ENCODE measurements around the gene COMMD1. TPM values are rescaled to one million over a fixed set of nuclear protein-coding genes. Genes with fewer than 3 reads are reported as not detected.

COMMD1 gene
- total RNA-seq, 2 experiments from 2014 or later = 11.5 to 13.2 TPM

GRCh38 chr2:62007555-62007954, 102.1 kb downstream of the COMMD1 start:
- Histone ChIP-seq H3K4me1 (ENCODE audit: insufficient read depth, low read length) (no peaks in the 10 kb centered on the region), H3K27me3 (ENCODE audit: control insufficient read depth in 1 of 2, insufficient read depth in 2 of 2, low read length in 2 of 2) (no peaks in the 10 kb centered on the region), H3K4me3 (ENCODE audit: low read length) (no peak overlapping the region), H3K27ac (ENCODE audit: low read depth in 1 of 2, low read length in 2 of 2) (no peak overlapping the region), H3K36me3 (ENCODE audit: insufficient read depth, low read length) (peaks cover 5% of the 10 kb centered on the region), H3K9me3 (ENCODE audit: control insufficient read depth in 1 of 2, insufficient read depth in 1 of 2, low read length in 2 of 2) (peaks cover 0 to 4% of the 10 kb centered on the region in 2 experiments)
- ChIA-PET POLR2A (no interaction called here), CTCF (interaction anchor here (0.7 kb wide), 1 partner anchor 66 kb away, joined by 3 read pairs; no protein-coding TSS in a partner anchor)
- DNase-seq (no peak), ATAC-seq (ENCODE audit: poor library complexity) (no peak)
- Mint-ChIP-seq H3K36me3 (ENCODE audit: low read depth) (peaks cover 25% of the 10 kb centered on the region), H3K4me3 (no peak overlapping the region), H3K27me3 (no peaks in the 10 kb centered on the region), H3K4me1 (ENCODE audit: low read depth) (no peaks in the 10 kb centered on the region), H3K27ac (no peak overlapping the region), H3K9me3 (no peaks in the 10 kb centered on the region)
- intact Hi-C loops (cut with DNase I, micrococcal nuclease) = no loop called here
- no peak for TF ChIP-seq CTCF (IDR thresholded peaks at IDR 0.05)

- Mint-ChIP-seq H3K4me3 (no peak overlapping the region), H3K36me3 (ENCODE audit: low read depth) (peaks cover 14% of the 10 kb centered on the region), H3K9me3 (no peaks in the 10 kb centered on the region), H3K27me3 (no peaks in the 10 kb centered on the region), H3K27ac (no peak overlapping the region), H3K4me1 (ENCODE audit: low read depth) (no peaks in the 10 kb centered on the region)
- Histone ChIP-seq H3K27me3 (ENCODE audit: control insufficient read depth in 1 of 2, insufficient read depth in 2 of 2, low read length in 2 of 2) (no peaks in the 10 kb centered on the region), H3K9me3 (ENCODE audit: control insufficient read depth in 1 of 2, insufficient read depth in 1 of 2, low read length in 2 of 2) (no peaks in the 10 kb centered on the region), H3K4me3 (ENCODE audit: low read length) (no peak overlapping the region), H3K27ac (ENCODE audit: low read depth in 1 of 2, low read length in 2 of 2) (no peak overlapping the region), H3K4me1 (ENCODE audit: insufficient read depth, low read length) (no peaks in the 10 kb centered on the region), H3K36me3 (ENCODE audit: insufficient read depth, low read length) (no peaks in the 10 kb centered on the region)
- intact Hi-C loops (cut with DNase I, micrococcal nuclease) = no loop called here
- ChIA-PET POLR2A (no interaction called here), CTCF (no interaction called here)
- DNase-seq (no peak), ATAC-seq (ENCODE audit: poor library complexity) (no peak)
- no peak for TF ChIP-seq CTCF (IDR thresholded peaks at IDR 0.05)
These were observed 105.3 kb downstream of the COMMD1 start for GRCh38 chr2:62010632-62011256.

- no peak for TF ChIP-seq CTCF (IDR thresholded peaks at IDR 0.05)
- peaks cover 13% of the 10 kb centered on the region for H3K36me3 Mint-ChIP-seq (ENCODE audit: low read depth)
- H3K27me3 Mint-ChIP-seq = no peaks in the 10 kb centered on the region
- Histone ChIP-seq H3K4me1 (ENCODE audit: insufficient read depth, low read length) (no peaks in the 10 kb centered on the region), H3K9me3 (ENCODE audit: control insufficient read depth in 1 of 2, insufficient read depth in 1 of 2, low read length in 2 of 2) (no peaks in the 10 kb centered on the region), H3K27me3 (ENCODE audit: control insufficient read depth in 1 of 2, insufficient read depth in 2 of 2, low read length in 2 of 2) (no peaks in the 10 kb centered on the region), H3K36me3 (ENCODE audit: insufficient read depth, low read length) (no peaks in the 10 kb centered on the region), H3K4me3 (ENCODE audit: low read length) (no peak overlapping the region), H3K27ac (ENCODE audit: low read depth in 1 of 2, low read length in 2 of 2) (no peak overlapping the region)
- no peaks in the 10 kb centered on the region for H3K9me3 Mint-ChIP-seq
- no peak overlapping the region for H3K27ac Mint-ChIP-seq
- no peak overlapping the region for H3K4me3 Mint-ChIP-seq
- intact Hi-C loops (cut with DNase I, micrococcal nuclease) = no loop called here
- H3K4me1 Mint-ChIP-seq (ENCODE audit: low read depth) = peaks cover 4% of the 10 kb centered on the region
- POLR2A ChIA-PET = no interaction called here
- CTCF ChIA-PET = no interaction called here
- DNase-seq = no peak
- ATAC-seq (ENCODE audit: poor library complexity) = no peak
These were observed 108.2 kb downstream of the COMMD1 start for GRCh38 chr2:62013641-62014040.
